Adrenal gland (tissue), 12 donors: ENCODE results near the gene LMAN1. TPM values are rescaled to one million over a fixed set of nuclear protein-coding genes. Genes with fewer than 3 reads are reported as not detected.

Experiments
- DNase-seq, 7 donors: peaks; one replicate each; pipeline ENCODE4 v3.0.0-alpha.2; 2019 to 2020
- H3K27ac ChIP-seq, 5 donors: fragments of 200-600 bp; sonication (generic) in 4 of 5; 1 replicate in 3 of 5; 2 replicates in 2 of 5; pipeline versions ENCODE4 v1.5.1 to v1.8.0; 2016 to 2020; ENCODE audit warnings: mild to moderate bottlenecking in 1 of 5
- H3K27me3 ChIP-seq: fragments of 200-600 bp; 2 replicates; pipeline ENCODE4 v1.8.0; 2021
- H3K36me3 ChIP-seq, 2 donors: fragments of 200-600 bp; replicated peaks in 1 of 2; 1 replicate in 1 of 2; 2 replicates in 1 of 2; pipeline versions ENCODE4 v1.5.1 to v1.8.0; 2018 to 2022
- H3K4me1 ChIP-seq, 2 donors: fragments of 200-600 bp; replicated peaks in 1 of 2; 1 replicate in 1 of 2; 2 replicates in 1 of 2; pipeline versions ENCODE4 v1.5.1 to v1.8.0; 2018 to 2021
- H3K4me3 ChIP-seq, 4 donors: fragments of 200-600 bp; sonication (generic) in 3 of 4; one replicate each; pipeline ENCODE4 v1.5.1; 2016 to 2018
- H3K9me3 ChIP-seq, 3 donors: fragments of 200-600 bp; sonication (generic) in 1 of 3; replicated peaks in 1 of 3; 1 replicate in 2 of 3; 2 replicates in 1 of 3; pipeline versions ENCODE4 v1.5.1 to v1.8.0; 2016 to 2021
- POLR2A ChIP-seq, 2 donors: fragments of 450-650 bp; IDR thresholded peaks; one replicate each; pipeline ENCODE4 v1.6.1; 2017; ENCODE audit warnings: antibody characterized with exemption in 2 of 2, mild to moderate bottlenecking in 2 of 2, moderate library complexity in 1 of 2
- WGBS, 4 donors: extraction: QIAGEN DNeasy Blood & Tissue Kit in 2 of 4; methylation state at CpG; one replicate each; pipeline versions ENCODE4 v1.1.5 to v1.1.7; 2013 to 2017; 5-methylcytosine and 5-hydroxymethylcytosine counted together
- intact Hi-C, 2 donors: fragments of 100-400 bp; cut with DNase I; formaldehyde crosslinking; loops; one replicate each; pipeline versions ENCODE4 v1.14.1 to v1.15.0; 2022 to 2023
- polyA plus RNA-seq, 3 donors: library from polyadenylated mRNA; stranded (reverse); fragments of 200-250 nt in 2 of 3; fragments of 350-450 nt in 1 of 3; fragmentation: Illumina TruSeq in 1 of 3; extraction: RNeasy Lipid Tissue Mini Kit (QIAGEN cat#74804) in 1 of 3; gene quantifications; one replicate each; pipeline ENCODE4 v1.2.3, GENCODE V29; 2013 to 2014
- total RNA-seq, 9 donors: library from RNA; depleted of rRNA in 4 of 9; stranded (reverse); fragments of >200 nt in 4 of 9; fragments of 120-200 nt in 1 of 9; fragmentation: NEBNext Ultra II Directional in 1 of 9; extraction: Animal tissue kit (Norgen Biotek cat#: 25700) in 1 of 9; gene quantifications; one replicate each; pipeline versions ENCODE4 v1.1.0 to v1.2.4, GENCODE V29; 2013 to 2023
- TF ChIP-seq, protein P1 (sequence below), 6 experiments: fragments of 450-650 bp in 4 of 6; fragments of 200-600 bp in 2 of 6; sonication (generic) in 1 of 6; IDR thresholded peaks; 1 replicate in 5 of 6; 2 replicates in 1 of 6; pipeline versions ENCODE4 v1.5.1 to v1.8.0; 2016 to 2021; ENCODE audit warnings: antibody characterized with exemption in 6 of 6, mild to moderate bottlenecking in 2 of 6, moderate library complexity in 1 of 6
- donor health status: healthy with polysubstance abuse.
- donor health status: Bipolar disorder and iron deficiency.
- donor health status: DM: yes; HTN: yes; CAD: no.
- donor health status: DM: no; HTN: no; CAD: no.
- donor health status: DM: no; HTN: no; CAD: no.
- donor health status: DM: yes; HTN: yes; CAD: no.

LMAN1 gene
- total and polyA plus RNA-seq, 12 donors = 14.3 to 186 (median 89.3) TPM

DNA sequence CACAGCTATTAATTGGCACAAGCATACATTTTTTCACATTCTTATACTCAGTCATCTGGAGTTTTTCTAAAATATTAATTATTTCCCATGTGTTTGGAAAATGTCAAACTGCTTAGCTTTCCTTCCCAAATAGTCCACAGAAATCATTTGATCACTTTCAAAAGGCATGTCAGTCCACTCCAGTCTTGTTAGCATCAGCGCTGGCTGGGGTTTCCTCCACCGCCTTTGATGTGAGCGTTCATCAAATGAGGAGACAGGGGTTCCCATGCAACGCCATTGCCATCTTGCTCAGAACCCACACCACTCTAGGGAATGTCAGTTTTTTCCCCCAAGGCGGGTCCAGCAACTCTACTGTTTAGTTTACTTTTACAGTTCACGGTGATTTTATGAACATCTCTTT, 72.7 kb downstream of the LMAN1 start:
- 73 to 80% (median 77%) methylated on average over 6 of the region's 6 CpGs for WGBS, 4 donors
- Histone ChIP-seq H3K4me3 (no peak overlapping the region), H3K36me3 (no peaks in the 10 kb centered on the region), H3K4me1 (no peaks in the 10 kb centered on the region), H3K27me3 (peaks cover 16% of the 10 kb centered on the region), H3K9me3 (no peaks in the 10 kb centered on the region), H3K27ac (no peak overlapping the region)
- DNase-seq = no peak
- TF ChIP-seq POLR2A (IDR thresholded peaks at IDR 0.05) = no peak
- TF ChIP-seq, protein P1, sequence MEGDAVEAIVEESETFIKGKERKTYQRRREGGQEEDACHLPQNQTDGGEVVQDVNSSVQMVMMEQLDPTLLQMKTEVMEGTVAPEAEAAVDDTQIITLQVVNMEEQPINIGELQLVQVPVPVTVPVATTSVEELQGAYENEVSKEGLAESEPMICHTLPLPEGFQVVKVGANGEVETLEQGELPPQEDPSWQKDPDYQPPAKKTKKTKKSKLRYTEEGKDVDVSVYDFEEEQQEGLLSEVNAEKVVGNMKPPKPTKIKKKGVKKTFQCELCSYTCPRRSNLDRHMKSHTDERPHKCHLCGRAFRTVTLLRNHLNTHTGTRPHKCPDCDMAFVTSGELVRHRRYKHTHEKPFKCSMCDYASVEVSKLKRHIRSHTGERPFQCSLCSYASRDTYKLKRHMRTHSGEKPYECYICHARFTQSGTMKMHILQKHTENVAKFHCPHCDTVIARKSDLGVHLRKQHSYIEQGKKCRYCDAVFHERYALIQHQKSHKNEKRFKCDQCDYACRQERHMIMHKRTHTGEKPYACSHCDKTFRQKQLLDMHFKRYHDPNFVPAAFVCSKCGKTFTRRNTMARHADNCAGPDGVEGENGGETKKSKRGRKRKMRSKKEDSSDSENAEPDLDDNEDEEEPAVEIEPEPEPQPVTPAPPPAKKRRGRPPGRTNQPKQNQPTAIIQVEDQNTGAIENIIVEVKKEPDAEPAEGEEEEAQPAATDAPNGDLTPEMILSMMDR (IDR thresholded peaks at IDR 0.05) = no peak
- intact Hi-C loops = no loop called here

DNA sequence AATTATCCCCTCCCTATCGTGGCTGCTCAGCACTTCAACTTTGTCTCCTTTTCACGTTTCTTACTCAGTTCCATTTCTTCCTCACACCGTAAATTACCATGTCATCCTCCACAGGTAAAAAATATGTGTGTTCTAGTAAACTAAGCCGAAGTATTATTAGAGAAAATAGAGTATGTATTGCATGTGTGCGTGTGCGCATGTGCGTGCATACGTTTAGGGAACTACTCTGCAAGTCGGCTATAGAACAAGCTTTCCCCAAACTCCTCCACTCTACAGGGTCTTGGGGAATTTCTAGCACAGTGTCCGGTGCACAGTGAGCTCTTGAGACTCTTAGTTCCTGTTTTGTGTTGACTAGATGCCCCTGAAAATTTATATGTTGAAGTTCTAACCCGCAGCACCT, 76.7 kb downstream of the LMAN1 start:
- Histone ChIP-seq H3K9me3 (no peaks in the 10 kb centered on the region), H3K27ac (no peak overlapping the region), H3K4me3 (no peak overlapping the region), H3K4me1 (no peaks in the 10 kb centered on the region), H3K36me3 (no peaks in the 10 kb centered on the region), H3K27me3 (peaks cover 30% of the 10 kb centered on the region)
- TF ChIP-seq, protein P1 (IDR thresholded peaks at IDR 0.05) = no peak
- no peak for TF ChIP-seq POLR2A (IDR thresholded peaks at IDR 0.05)
- WGBS, 4 donors = 76 to 81% (median 78%) methylated on average over 11 of the region's 11 CpGs
- intact Hi-C loops = no loop called here
- DNase-seq = no peak

DNA sequence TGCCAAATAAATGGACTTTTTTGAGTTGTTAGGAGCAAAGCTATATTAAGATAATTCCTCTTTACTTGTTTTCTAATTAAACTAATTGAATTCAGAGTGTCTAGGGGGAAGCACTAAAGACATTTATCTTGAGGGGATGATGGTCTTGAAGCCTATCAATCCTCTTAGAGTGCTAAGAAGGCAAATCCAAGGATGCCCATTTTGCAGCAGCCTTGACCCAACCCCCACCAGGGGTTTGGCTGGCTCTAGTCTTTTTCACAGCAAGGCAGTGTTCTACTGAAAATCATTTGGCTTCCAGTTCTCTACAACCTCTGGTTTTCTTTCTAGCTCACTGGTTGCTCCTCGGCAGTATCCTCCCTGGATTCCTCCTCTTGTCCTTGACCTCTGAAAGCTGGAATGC, 79.3 kb downstream of the LMAN1 start:
- Histone ChIP-seq H3K9me3 (no peaks in the 10 kb centered on the region), H3K4me1 (no peaks in the 10 kb centered on the region), H3K27ac (no peak overlapping the region), H3K4me3 (no peak overlapping the region), H3K27me3 (peaks cover 45% of the 10 kb centered on the region), H3K36me3 (no peaks in the 10 kb centered on the region)
- WGBS, 4 donors = 29 to 43% (median 34%) methylated on average over 1 of the region's 1 CpG
- no peak for DNase-seq
- intact Hi-C loops = no loop called here
- TF ChIP-seq, protein P1 (IDR thresholded peaks at IDR 0.05) = no peak
- TF ChIP-seq POLR2A (IDR thresholded peaks at IDR 0.05) = no peak

DNA sequence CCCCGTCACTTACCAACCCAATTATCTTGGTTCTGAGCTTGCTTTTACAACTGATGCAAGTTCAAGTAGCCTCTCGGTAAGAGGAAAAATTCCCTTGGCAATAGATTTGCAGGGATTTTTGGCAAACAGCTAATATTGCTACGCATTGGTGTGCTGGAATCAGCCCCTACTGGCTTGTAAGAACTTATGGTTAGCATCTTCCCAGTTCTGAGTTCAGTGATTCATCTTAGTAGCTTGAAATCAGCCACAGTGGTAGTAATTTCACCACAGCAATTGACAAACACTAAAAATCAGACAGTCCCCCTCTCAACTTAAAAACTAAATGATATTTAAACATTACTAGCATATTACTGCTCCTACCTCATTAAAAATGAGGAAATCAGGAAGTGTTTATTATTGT, 79.9 kb downstream of the LMAN1 start:
- no peaks in the 10 kb centered on the region for H3K36me3 ChIP-seq
- H3K4me1 ChIP-seq = no peaks in the 10 kb centered on the region
- intact Hi-C loops = no loop called here
- WGBS, 4 donors = 72 to 82% (median 75%) methylated on average over 3 of the region's 3 CpGs
- no peak for DNase-seq
- peaks cover 51% of the 10 kb centered on the region for H3K27me3 ChIP-seq
- H3K9me3 ChIP-seq = no peaks in the 10 kb centered on the region
- no peak overlapping the region for H3K4me3 ChIP-seq
- H3K27ac ChIP-seq = no peak overlapping the region
- TF ChIP-seq, protein P1 (IDR thresholded peaks at IDR 0.05) = no peak
- no peak for TF ChIP-seq POLR2A (IDR thresholded peaks at IDR 0.05)
